Right ventricle myocardium superior (tissue), 1 donor: ENCODE data around the gene SLX9. TPM values are rescaled to one million over a fixed set of nuclear protein-coding genes. Genes with fewer than 3 reads are reported as not detected.
A peak's percentile ranks its signal among the peaks of the same experiment; 100 is the strongest.

ENCODE experiments used
- ATAC-seq: fragments of 200-7000 bp; cut with Tn5 transposase; one replicate; pipeline ENCODE4 v1.9.1; 2020; ENCODE audit warnings: mild to moderate bottlenecking; ENCODE audit not compliant: poor library complexity
- DNase-seq: peaks from one replicate; pipeline ENCODE4 v3.0.0-alpha.2; 2020
- intact Hi-C: fragments of 100-400 bp; cut with DNase I; formaldehyde crosslinking; loops from one replicate; pipeline ENCODE4 v1.11.2; 2022
- total RNA-seq: library from RNA; stranded (reverse); fragmentation: NEBNext Ultra II Directional; extraction: Animal tissue kit (Norgen Biotek cat#: 25700); gene quantifications from one replicate; pipeline ENCODE4 v1.2.1, GENCODE V29; 2021
- donor health status: DM: no; HTN: yes; CAD: no; lungs with severe emphysema.

Gene SLX9
- total RNA-seq, 1 donor from 2014 or later = 77.4 TPM

GRCh38 chr21:45001134-45002095, 61.6 kb downstream of the SLX9 start:
- DNase-seq (peak; percentile 84), ATAC-seq (peak; percentile 82)
- intact Hi-C loops = no loop called here

DNA sequence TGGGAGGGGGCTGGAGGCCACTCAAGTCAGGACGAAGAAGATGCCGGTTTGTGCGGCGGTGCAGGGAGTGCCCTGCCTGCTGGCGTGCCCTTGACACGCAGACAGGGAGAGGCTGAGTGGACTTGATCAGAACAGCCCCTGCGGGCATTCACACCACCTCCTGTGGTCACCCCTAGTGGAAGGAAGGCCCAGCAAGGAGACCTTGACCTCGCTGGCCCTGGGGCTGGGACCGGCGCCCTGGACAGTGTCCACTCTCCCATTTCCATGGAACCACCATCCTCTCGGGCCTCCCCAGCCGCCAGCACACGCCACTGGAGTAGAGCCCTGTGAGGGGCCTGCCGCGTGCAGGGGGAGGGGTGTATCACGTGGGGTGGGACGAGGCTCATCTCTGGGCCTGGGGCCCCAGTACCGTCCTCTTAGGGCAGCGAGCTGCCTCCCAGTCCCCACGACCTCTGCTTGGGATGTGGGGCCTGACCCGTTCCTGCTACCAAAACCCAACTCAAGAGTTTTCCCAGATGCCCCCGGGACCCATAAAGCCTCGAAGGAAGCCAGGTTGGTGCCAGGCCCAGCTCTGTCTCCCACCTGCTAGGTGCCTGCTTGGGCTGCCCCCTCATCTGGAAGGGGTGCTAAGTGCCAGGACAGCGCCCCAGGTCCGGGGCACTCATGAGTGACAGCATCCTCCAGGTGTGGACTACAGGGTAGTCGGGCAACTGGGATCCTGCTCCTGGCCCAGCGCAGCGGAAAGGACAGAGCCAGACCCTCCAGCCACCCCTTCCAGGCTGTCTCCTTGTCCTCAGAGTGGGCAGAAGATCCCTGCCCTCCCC, 62.8 kb downstream of the SLX9 start:
- intact Hi-C loops = no loop called here
- ATAC-seq = no peak
- DNase-seq = no peak

GRCh38 chr21:45003331-45004058, 63.7 kb downstream of the SLX9 start:
- ATAC-seq (peak; percentile 45), DNase-seq (peak; percentile 35)
- intact Hi-C loops = no loop called here

DNA sequence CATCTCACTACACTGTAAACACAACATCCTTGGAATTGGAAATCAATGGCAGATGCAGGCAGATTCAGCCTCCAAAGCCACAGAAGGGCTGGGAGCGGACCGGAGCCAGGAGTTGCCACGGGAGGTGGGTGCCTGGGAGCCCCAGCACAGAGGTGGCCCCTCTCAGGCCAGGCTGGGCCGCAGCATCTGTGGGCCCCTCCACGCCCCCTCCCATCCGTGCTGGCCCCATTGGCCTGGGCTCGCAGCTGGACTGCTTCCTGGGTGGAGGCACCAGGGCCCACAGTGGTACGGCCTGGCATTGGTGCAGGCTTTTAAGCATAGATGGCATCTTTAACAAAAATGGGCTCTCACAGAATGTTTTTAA, 64.2 kb downstream of the SLX9 start:
- DNase-seq = peak; percentile 31
- no peak for ATAC-seq
- intact Hi-C loops = no loop called here

- intact Hi-C loops = no loop called here
- no peak for ATAC-seq
- DNase-seq = peak; percentile 35
These were observed 64.8 kb downstream of the SLX9 start for GRCh38 chr21:45004481-45005247.

DNA sequence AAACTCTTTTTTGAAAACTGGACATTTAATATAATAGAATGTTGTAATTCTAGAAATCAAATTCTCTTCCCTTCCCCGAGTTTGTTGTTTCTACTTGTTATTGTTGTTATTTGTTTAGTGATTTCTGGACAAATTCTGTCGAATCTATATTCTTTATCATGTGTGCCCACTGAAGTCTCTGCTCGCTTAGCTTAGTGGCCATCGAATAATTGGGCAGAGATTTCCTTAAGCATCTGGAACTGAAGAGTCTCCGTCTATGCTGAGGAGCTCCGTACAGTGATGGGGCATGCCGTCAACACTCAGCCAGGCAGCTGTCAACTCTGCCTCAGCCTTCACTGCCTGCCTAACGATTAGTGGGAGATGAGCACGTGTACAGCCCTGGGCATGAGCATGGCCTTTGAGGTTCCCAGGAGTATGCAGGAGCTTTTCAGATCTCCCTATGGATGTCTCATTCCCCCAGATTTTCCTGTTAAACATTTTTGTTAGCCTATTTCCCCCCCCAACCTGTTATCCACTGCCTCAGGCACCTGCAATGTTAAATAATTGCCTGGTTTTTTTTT, 66.8 kb downstream of the SLX9 start:
- intact Hi-C loops = no loop called here

DNA sequence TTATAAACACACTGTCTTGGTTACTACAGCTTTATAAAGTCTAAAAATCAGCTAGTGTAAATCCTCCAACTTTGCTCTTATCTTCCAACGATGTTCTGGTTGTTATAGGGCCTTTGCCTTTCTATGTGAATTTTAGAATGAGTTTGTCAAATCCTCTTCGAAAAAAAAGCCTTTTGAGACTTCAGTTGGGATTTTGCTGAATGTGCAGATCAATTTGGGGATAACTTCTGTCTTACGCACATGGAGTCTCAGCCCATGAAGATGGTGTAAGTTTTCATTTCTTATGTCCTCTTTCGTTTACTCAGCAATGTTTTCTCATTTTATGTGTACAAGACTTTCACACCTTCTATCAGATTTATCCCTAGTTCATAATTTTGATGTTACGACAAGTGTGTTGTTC, 69.8 kb downstream of the SLX9 start:
- intact Hi-C loops = no loop called here

More for the DNA sequence above, 66.8 kb downstream of the SLX9 start:
- DNase-seq (no peak), ATAC-seq (no peak)

GRCh38 chr21:45010096-45010495, 70.3 kb downstream of the SLX9 start:
- intact Hi-C loops = no loop called here
- DNase-seq = no peak

More for the DNA sequence above, 69.8 kb downstream of the SLX9 start:
- no peak for DNase-seq
- no peak for ATAC-seq

GRCh38 chr21:45010860-45011259, 71.0 kb downstream of the SLX9 start:
- DNase-seq (no peak), ATAC-seq (no peak)
- intact Hi-C loops = no loop called here

More at GRCh38 chr21:45010096-45010495, 70.3 kb downstream of the SLX9 start:
- no peak for ATAC-seq

DNA sequence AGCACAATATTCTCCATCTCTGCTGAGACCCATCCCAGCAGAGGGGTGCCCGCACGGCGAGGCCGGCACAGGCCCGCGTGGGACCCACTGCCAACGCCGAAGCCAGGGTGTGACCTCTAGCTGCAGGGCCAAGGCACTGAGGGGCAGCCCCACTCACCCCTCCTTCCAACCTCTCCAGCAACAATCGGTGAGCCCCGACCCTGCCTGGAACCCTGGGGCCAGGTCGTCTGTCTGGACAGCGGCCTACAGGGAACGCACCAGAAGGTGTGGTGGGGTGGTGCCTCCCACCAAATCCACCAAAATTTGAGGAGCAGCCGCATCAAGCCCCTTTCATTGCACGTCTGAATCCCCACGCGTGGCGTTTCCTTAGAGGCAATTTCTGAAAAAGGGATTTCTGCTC, 71.6 kb downstream of the SLX9 start:
- no peak for ATAC-seq
- DNase-seq = peak; percentile 31
- intact Hi-C loops = no loop called here

DNA sequence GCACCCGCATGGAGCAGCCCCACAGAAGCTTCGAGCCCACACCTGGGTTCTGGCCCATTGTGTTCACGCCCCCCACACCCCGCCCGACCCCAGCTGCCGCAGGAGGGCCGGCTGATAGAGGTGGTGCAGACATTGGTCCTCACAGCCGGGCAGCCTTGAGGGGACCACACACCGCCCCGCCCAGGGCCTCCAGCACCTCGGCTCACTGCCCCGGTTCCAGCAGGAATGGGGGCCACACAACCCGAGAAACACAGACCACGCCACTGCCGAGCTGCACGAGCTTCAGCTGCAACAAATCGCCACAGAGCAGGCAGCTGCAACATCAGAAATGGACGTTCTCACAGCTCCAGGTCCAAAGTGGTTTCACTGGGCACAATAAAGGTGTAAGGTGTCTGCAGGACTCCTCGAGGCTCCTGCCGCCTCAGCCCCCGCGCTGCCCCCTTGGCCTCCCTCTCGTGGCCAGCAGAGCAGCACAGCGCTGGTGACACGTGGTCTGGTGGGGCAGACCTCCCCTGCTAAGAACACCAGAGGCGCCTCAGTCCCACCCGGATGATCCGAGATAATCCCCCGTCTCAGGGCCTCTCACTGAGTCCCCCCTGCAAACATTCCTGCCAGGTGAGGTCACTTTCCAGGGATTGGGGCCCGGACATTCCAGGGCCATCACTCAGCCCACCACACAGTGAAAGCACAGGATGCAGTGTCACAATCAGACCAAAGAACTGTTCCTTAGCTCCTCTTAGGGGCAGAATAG, 72.3 kb downstream of the SLX9 start:
- intact Hi-C loops = no loop called here
- peak; percentile 39 for DNase-seq
- ATAC-seq = peak; percentile 26

- ATAC-seq (no peak), DNase-seq (no peak)
- intact Hi-C loops = no loop called here
These were observed 72.9 kb downstream of the SLX9 start for GRCh38 chr21:45012662-45013259.

GRCh38 chr21:45013260-45013841, 73.5 kb downstream of the SLX9 start:
- ATAC-seq (no peak), DNase-seq (peak; percentile 35)
- intact Hi-C loops = no loop called here

GRCh38 chr21:45014747-45015468, 75.1 kb downstream of the SLX9 start:
- DNase-seq (no peak), ATAC-seq (no peak)
- intact Hi-C loops = no loop called here

GRCh38 chr21:45015469-45015860, 75.6 kb downstream of the SLX9 start:
- DNase-seq = peak; percentile 34

DNA sequence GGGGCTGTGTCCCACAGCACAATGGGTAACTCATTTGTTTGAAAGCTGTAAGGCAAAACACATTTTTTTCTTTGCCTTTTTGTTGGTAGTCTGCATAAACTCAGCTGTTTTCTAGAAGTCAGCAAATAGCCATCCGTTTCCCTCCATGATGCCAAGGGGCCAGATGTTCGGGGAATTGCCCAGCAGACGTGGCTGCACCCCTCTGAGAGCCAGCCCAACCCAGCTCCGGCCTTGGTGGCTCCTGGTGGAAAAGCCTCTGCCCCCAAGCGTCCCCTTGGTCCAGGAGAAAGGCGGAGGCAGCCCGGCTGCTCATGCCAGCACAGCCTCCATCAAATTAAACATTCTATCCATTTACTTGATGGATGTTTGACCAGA, 76.2 kb downstream of the SLX9 start:
- intact Hi-C loops = no loop called here
- DNase-seq (peak; percentile 39), ATAC-seq (no peak)

More at GRCh38 chr21:45015469-45015860, 75.6 kb downstream of the SLX9 start:
- intact Hi-C loops = no loop called here
- ATAC-seq = no peak
